H1 (cell line): ENCODE results near the gene ARID1B. TPM values are rescaled to one million over a fixed set of nuclear protein-coding genes. Genes with fewer than 3 reads are reported as not detected.

Experiments used
- CTCF ChIA-PET: fragments of 300-600 bp; sonication (Branson Sonifier 250); formaldehyde crosslinking; loops from one replicate; lab custom pipeline; 2021; ENCODE audit not compliant: partially characterized antibody; lab: Charles Lee
- POLR2A ChIA-PET: fragments of 300-600 bp; sonication (Branson Sonifier 250); formaldehyde crosslinking; loops from one replicate; lab custom pipeline; 2021; ENCODE audit warnings: inconsistent platforms; ENCODE audit not compliant: partially characterized antibody; lab: Charles Lee
- DNase-seq, 2 experiments: peaks; one replicate each; pipeline versions ENCODE4 v3.0.0 to v3.0.0-alpha.2; 2010 to 2022; ENCODE audit warnings: low spot score in 2 of 2, low read depth in 1 of 2, mixed read lengths in 1 of 2
- FAIRE-seq: peaks from 2 replicates; lab custom pipeline; 2011; peaks lifted over from hg19 to GRCh38; lab: Jason Lieb, UNC
- H2AFZ ChIP-seq: 2 replicates; pipeline ENCODE4 v1.8.1; 2012; ENCODE audit warnings: low read length, inconsistent platforms
- H2AK5ac ChIP-seq: 2 replicates; pipeline ENCODE4 v1.6.1; 2013; ENCODE audit warnings: low read depth, low read length
- H2BK120ac ChIP-seq: replicated peaks from 2 replicates; pipeline ENCODE3; 2013; ENCODE audit warnings: low read depth, low read length, inconsistent platforms
- H2BK12ac ChIP-seq: 2 replicates; pipeline ENCODE4 v1.6.1; 2013; ENCODE audit warnings: low read depth, low read length
- H2BK15ac ChIP-seq: 2 replicates; pipeline ENCODE4 v1.6.1; 2013; ENCODE audit warnings: low read length
- H2BK20ac ChIP-seq: 2 replicates; pipeline ENCODE4 v1.6.1; 2013; ENCODE audit warnings: low read length
- H2BK5ac ChIP-seq: 2 replicates; pipeline ENCODE4 v1.6.1; 2013; ENCODE audit warnings: low read depth, low read length
- H3K14ac ChIP-seq: 2 replicates; pipeline ENCODE4 v1.6.1; 2013; ENCODE audit warnings: inconsistent platforms; ENCODE audit not compliant: insufficient read length
- H3K18ac ChIP-seq: 2 replicates; pipeline ENCODE4 v1.6.1; 2013; ENCODE audit warnings: low read length; ENCODE audit errors: extremely low read depth
- H3K23ac ChIP-seq: 2 replicates; pipeline ENCODE4 v1.6.1; 2013; ENCODE audit warnings: inconsistent platforms; ENCODE audit not compliant: insufficient read length
- H3K23me2 ChIP-seq: 2 replicates; pipeline ENCODE4 v1.6.1; 2013; ENCODE audit warnings: low read depth, low read length
- H3K27ac ChIP-seq: 2 replicates; pipeline ENCODE4 v1.6.1; 2011; ENCODE audit warnings: low read depth, low read length, inconsistent platforms
- H3K27me3 ChIP-seq, 4 experiments: replicated peaks in 1 of 4; 1 replicate in 1 of 4; 2 replicates in 3 of 4; pipeline versions ENCODE4 v1.6.1 to v1.8.1; 2011 to 2013; ENCODE audit warnings: low read length in 3 of 4, mild to moderate bottlenecking in 3 of 4, inconsistent platforms in 2 of 4, mixed read lengths in 2 of 4, moderate library complexity in 1 of 4; ENCODE audit not compliant: control insufficient read depth in 3 of 4, insufficient read depth in 3 of 4; ENCODE audit errors: extremely low read depth in 1 of 4
- H3K36me3 ChIP-seq, 4 experiments: 2 replicates each; pipeline versions ENCODE4 v1.6.1 to v1.8.1; 2011 to 2013; ENCODE audit warnings: mild to moderate bottlenecking in 4 of 4, low read length in 3 of 4, moderate library complexity in 2 of 4, control low read depth in 1 of 4, inconsistent platforms in 1 of 4; ENCODE audit not compliant: insufficient read depth in 4 of 4, control insufficient read depth in 2 of 4
- H3K4ac ChIP-seq: replicated peaks from 2 replicates; pipeline ENCODE3; 2013; ENCODE audit warnings: low read length, low read depth, mixed read lengths, inconsistent platforms; ENCODE audit not compliant: insufficient read length
- H3K4me1 ChIP-seq, 4 experiments: replicated peaks in 1 of 4; 1 replicate in 1 of 4; 2 replicates in 3 of 4; pipeline versions ENCODE4 v1.6.1 to v1.8.1; 2011 to 2013; ENCODE audit warnings: low read length in 3 of 4, inconsistent platforms in 2 of 4, mixed read lengths in 1 of 4; ENCODE audit not compliant: insufficient read depth in 4 of 4, control insufficient read depth in 3 of 4
- H3K4me2 ChIP-seq, 2 experiments: 2 replicates each; pipeline versions ENCODE4 v1.6.1 to v1.8.1; 2011 to 2013; ENCODE audit warnings: low read depth in 2 of 2, low read length in 2 of 2, control low read depth in 1 of 2, inconsistent platforms in 1 of 2, mild to moderate bottlenecking in 1 of 2; ENCODE audit not compliant: insufficient read depth in 1 of 2
- H3K4me3 ChIP-seq, 4 experiments: fragments of 200-600, 300-600 bp in 1 of 4; sonication (generic), shearing (Covaris generic), sonication (Bioruptor Twin) in 1 of 4; 2 replicates each; pipeline versions ENCODE4 v1.5.1 to v1.8.1; 2011 to 2016; ENCODE audit warnings: low read length in 4 of 4, low read depth in 3 of 4, control low read depth in 2 of 4, inconsistent platforms in 2 of 4, mild to moderate bottlenecking in 2 of 4, mixed read lengths in 1 of 4, moderate library complexity in 1 of 4; ENCODE audit not compliant: insufficient read depth in 2 of 4; ENCODE audit errors: extremely low read depth in 1 of 4
- H3K56ac ChIP-seq: replicated peaks from 2 replicates; pipeline ENCODE3; 2013; ENCODE audit warnings: low read depth, mild to moderate bottlenecking, mixed read lengths, low read length, inconsistent platforms; ENCODE audit not compliant: insufficient read length
- H3K79me1 ChIP-seq: 2 replicates; pipeline ENCODE4 v1.6.1; 2013; ENCODE audit warnings: low read depth, low read length, control low read depth
- H3K79me2 ChIP-seq, 2 experiments: 2 replicates each; pipeline versions ENCODE4 v1.6.1 to v1.8.1; 2012 to 2013; ENCODE audit warnings: low read length in 2 of 2, mild to moderate bottlenecking in 2 of 2, inconsistent platforms in 1 of 2; ENCODE audit not compliant: insufficient read depth in 2 of 2, control insufficient read depth in 1 of 2
- H3K9ac ChIP-seq, 4 experiments: replicated peaks in 1 of 4; 1 replicate in 1 of 4; 2 replicates in 3 of 4; pipeline versions ENCODE4 v1.6.1 to v1.8.1; 2011 to 2013; ENCODE audit warnings: low read depth in 3 of 4, low read length in 3 of 4, control low read depth in 2 of 4, mild to moderate bottlenecking in 2 of 4, moderate library complexity in 2 of 4, inconsistent platforms in 1 of 4; ENCODE audit errors: extremely low read depth in 1 of 4
- H3K9me3 ChIP-seq, 2 experiments: 2 replicates each; pipeline versions ENCODE4 v1.6.1 to v1.8.1; 2012 to 2013; ENCODE audit warnings: mild to moderate bottlenecking in 2 of 2, moderate library complexity in 2 of 2, control low read depth in 1 of 2, inconsistent platforms in 1 of 2, low read depth in 1 of 2, low read length in 1 of 2, mixed read lengths in 1 of 2; ENCODE audit not compliant: insufficient read depth in 2 of 2
- H4K20me1 ChIP-seq, 2 experiments: replicated peaks in 1 of 2; 2 replicates each; pipeline versions ENCODE3 to v1.8.1; 2011 to 2013; ENCODE audit warnings: inconsistent platforms in 2 of 2, low read length in 2 of 2, mild to moderate bottlenecking in 1 of 2; ENCODE audit not compliant: insufficient read depth in 2 of 2, control insufficient read depth in 1 of 2
- H4K5ac ChIP-seq: 2 replicates; pipeline ENCODE4 v1.6.1; 2013; ENCODE audit warnings: low read length, low read depth, mixed read lengths, inconsistent platforms; ENCODE audit not compliant: insufficient read length
- H4K8ac ChIP-seq: 2 replicates; pipeline ENCODE4 v1.8.0; 2013; ENCODE audit warnings: mild to moderate bottlenecking, moderate library complexity, low read length, inconsistent platforms; ENCODE audit not compliant: insufficient read depth; ENCODE audit errors: extremely low read depth
- H4K91ac ChIP-seq: replicated peaks from 2 replicates; pipeline ENCODE3; 2013; ENCODE audit warnings: low read length, mixed read lengths, inconsistent platforms; ENCODE audit not compliant: insufficient read length
- BCL11A ChIP-seq, 2 experiments: IDR thresholded peaks; one replicate each; pipeline ENCODE4 v1.6.1; 2011; ENCODE audit warnings: low read depth in 2 of 2, low read length in 2 of 2, mild to moderate bottlenecking in 2 of 2
- CBX5 ChIP-seq: fragments of 300-800, 300-1000 bp; sonication (generic); IDR thresholded peaks from 2 replicates; pipeline ENCODE4 v1.7.1; 2016; ENCODE audit warnings: antibody characterized with exemption, low read length, low read depth
- CREB1 ChIP-seq: IDR thresholded peaks from 2 replicates; pipeline ENCODE4 v1.6.1; 2012; ENCODE audit warnings: inconsistent platforms
- EZH2 ChIP-seq: fragments of 200-600 bp; sonication (generic); IDR thresholded peaks from 2 replicates; pipeline ENCODE4 v1.7.1; 2012; ENCODE audit warnings: low read depth, mild to moderate bottlenecking, moderate library complexity, low read length, inconsistent platforms; ENCODE audit not compliant: severe bottlenecking
- GABPA ChIP-seq: IDR thresholded peaks from 2 replicates; pipeline ENCODE4 v1.6.1; 2011; ENCODE audit warnings: mild to moderate bottlenecking, low read length, moderate library complexity, borderline replicate concordance; ENCODE audit not compliant: insufficient read depth
- NANOG ChIP-seq: IDR thresholded peaks from 2 replicates; pipeline ENCODE4 v1.6.1; 2011; ENCODE audit warnings: low read length, low read depth, mild to moderate bottlenecking, inconsistent platforms; ENCODE audit not compliant: insufficient read depth, poor library complexity, severe bottlenecking
- RAD21 ChIP-seq, 2 experiments: IDR thresholded peaks in 1 of 2; conservative IDR thresholded peaks in 1 of 2; 2 replicates each; pipeline ENCODE4 v1.6.1; 2011; ENCODE audit warnings: low read depth in 2 of 2, low read length in 2 of 2, improper control_type of control experiment in 1 of 2, inconsistent platforms in 1 of 2, mild to moderate bottlenecking in 1 of 2, moderate library complexity in 1 of 2
- RNF2 ChIP-seq: fragments of 200-900, 300-1000 bp; sonication (generic); IDR thresholded peaks from 2 replicates; pipeline ENCODE4 v1.7.1; 2016; ENCODE audit warnings: borderline replicate concordance, low read depth, mild to moderate bottlenecking, antibody characterized with exemption, low read length; ENCODE audit not compliant: poor library complexity, severe bottlenecking; ENCODE audit errors: missing control alignments
- WGBS, 2 experiments: shearing (Covaris generic) in 1 of 2; methylation state at CpG; one replicate each; pipeline versions ENCODE4 v1.1.6 to v1.1.7; 2013 to 2015; ENCODE audit warnings: low lambda C conversion rate in 2 of 2, mixed read lengths in 2 of 2, inconsistent platforms in 1 of 2, low coverage in 1 of 2, missing lambda C conversion rate in 1 of 2; ENCODE audit not compliant: insufficient replicate concordance in 2 of 2, insufficient coverage in 1 of 2, insufficient read length in 1 of 2; ENCODE audit errors: extremely low coverage in 1 of 2, missing lambda C conversion rate in 1 of 2; 5-methylcytosine and 5-hydroxymethylcytosine counted together
- polyA plus RNA-seq, 7 experiments: library from polyadenylated mRNA; depleted of rRNA in 3 of 7; stranded (reverse) in 5 of 7; unstranded in 2 of 7; fragments of >200 nt in 5 of 7; fragments of 200-250 nt in 2 of 7; gene quantifications; 1 replicate in 5 of 7; 2 replicates in 1 of 7; 4 replicates in 1 of 7; pipeline versions ENCODE4 v1.2.1 to v1.2.3, GENCODE V29; 2011 to 2013; ENCODE audit warnings: missing spikeins in 2 of 7, mixed read lengths in 2 of 7
- total RNA-seq: library from RNA; stranded (reverse); fragmentation: NEBNext Ultra II Directional; extraction: Animal tissue kit (Norgen Biotek cat#: 25700); gene quantifications from 2 replicates; pipeline ENCODE4 v1.2.1, GENCODE V29; 2021
- TF ChIP-seq, protein P1 (sequence below): IDR thresholded peaks from 2 replicates; pipeline ENCODE4 v1.6.1; 2012; ENCODE audit warnings: inconsistent platforms
- TF ChIP-seq, protein P2 (sequence below): IDR thresholded peaks from 2 replicates; pipeline ENCODE4 v1.6.1; 2012; ENCODE audit warnings: low read length, inconsistent platforms

ARID1B gene
- total and polyA plus RNA-seq, 2 of the 8 experiments (the other 6 are each of a cell fraction or from before 2014, with no cell fraction given), result 24.3 to 70.3 TPM

DNA sequence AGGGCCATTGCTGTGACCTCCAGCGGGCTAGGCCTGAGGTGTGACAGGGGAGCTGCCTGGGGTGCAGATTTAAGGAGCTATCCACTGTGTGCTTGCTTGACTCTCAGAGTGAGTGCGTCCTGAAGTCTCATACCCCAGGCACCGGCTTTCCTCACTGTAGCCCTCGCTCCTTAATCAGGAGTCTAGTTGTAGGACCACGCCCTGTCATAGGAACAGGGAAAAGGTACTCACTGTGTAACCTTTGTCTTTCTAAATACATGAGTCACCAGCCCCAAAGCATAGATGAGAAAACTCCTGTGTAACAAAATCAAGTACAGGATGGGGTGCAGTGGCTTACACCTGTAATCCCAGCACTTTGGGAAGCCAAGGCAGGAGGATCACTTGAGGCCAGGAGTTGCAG is 404.5 kb downstream of the ARID1B start:
- H3K4me3 ChIP-seq, result no peak overlapping the region
- no peaks in the 10 kb centered on the region for H3K23me2 ChIP-seq
- H2AFZ ChIP-seq, result no peak overlapping the region
- H3K9me3 ChIP-seq, result no peaks in the 10 kb centered on the region
- no peak overlapping the region for H2BK120ac ChIP-seq
- no peak overlapping the region for H3K56ac ChIP-seq
- no peak overlapping the region for H2BK5ac ChIP-seq
- H3K18ac ChIP-seq, result no peak overlapping the region
- no peaks in the 10 kb centered on the region for H3K79me1 ChIP-seq
- CTCF ChIA-PET, result interaction anchor here (0.5 to 11.3 kb wide), 5 partner anchors 22 to 485 kb away, joined by 3 to 128 read pairs (median 3); no protein-coding TSS in a partner anchor
- H3K27me3 ChIP-seq, result no peaks in the 10 kb centered on the region
- POLR2A ChIA-PET, result no interaction called here
- no peak overlapping the region for H2AK5ac ChIP-seq
- H4K5ac ChIP-seq, result no peak overlapping the region
- peaks cover 0 to 2% of the 10 kb centered on the region in 2 experiments for H4K20me1 ChIP-seq
- no peak overlapping the region for H2BK20ac ChIP-seq
- H3K4me1 ChIP-seq, result no peaks in the 10 kb centered on the region
- FAIRE-seq (no peak), DNase-seq (no peak)
- H3K23ac ChIP-seq, result no peak overlapping the region
- H3K27ac ChIP-seq, result no peak overlapping the region
- H2BK12ac ChIP-seq, result no peak overlapping the region
- no peak overlapping the region for H4K8ac ChIP-seq
- no peak overlapping the region for H3K4ac ChIP-seq
- no peaks in the 10 kb centered on the region for H3K79me2 ChIP-seq
- H3K9ac ChIP-seq, result no peak overlapping the region
- whole genome bisulfite sequencing, 2 experiments, result 92% methylated on average over 5 of the region's 5 CpGs; no CpG with 5 or more reads in 1 of the 2 experiments
- H2BK15ac ChIP-seq, result no peak overlapping the region
- H3K36me3 ChIP-seq, result peaks cover 3 to 17% (median 9%) of the 10 kb centered on the region in 4 experiments; a peak in 6 of 8 replicates
- no peak overlapping the region for H4K91ac ChIP-seq
- H3K4me2 ChIP-seq, result no peak overlapping the region
- no peak overlapping the region for H3K14ac ChIP-seq
- TF ChIP-seq NANOG, result no peak
- TF ChIP-seq EZH2, result no peak
- no peak for TF ChIP-seq BCL11A (IDR thresholded peaks at IDR 0.05; ENCODE audit: low read depth in 2 of 2, low read length in 2 of 2)
- no peak for TF ChIP-seq CBX5
- TF ChIP-seq CREB1, result no peak
- TF ChIP-seq, protein P1, sequence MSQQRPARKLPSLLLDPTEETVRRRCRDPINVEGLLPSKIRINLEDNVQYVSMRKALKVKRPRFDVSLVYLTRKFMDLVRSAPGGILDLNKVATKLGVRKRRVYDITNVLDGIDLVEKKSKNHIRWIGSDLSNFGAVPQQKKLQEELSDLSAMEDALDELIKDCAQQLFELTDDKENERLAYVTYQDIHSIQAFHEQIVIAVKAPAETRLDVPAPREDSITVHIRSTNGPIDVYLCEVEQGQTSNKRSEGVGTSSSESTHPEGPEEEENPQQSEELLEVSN, result no peak
- no peak for TF ChIP-seq RAD21 (IDR thresholded peaks at IDR 0.05 in 1 of 2, conservative IDR thresholded peaks at IDR 0.05 in 1 of 2; ENCODE audit: low read depth in 2 of 2, low read length in 2 of 2)
- no peak for TF ChIP-seq GABPA
- TF ChIP-seq RNF2, result no peak
- TF ChIP-seq, protein P2, sequence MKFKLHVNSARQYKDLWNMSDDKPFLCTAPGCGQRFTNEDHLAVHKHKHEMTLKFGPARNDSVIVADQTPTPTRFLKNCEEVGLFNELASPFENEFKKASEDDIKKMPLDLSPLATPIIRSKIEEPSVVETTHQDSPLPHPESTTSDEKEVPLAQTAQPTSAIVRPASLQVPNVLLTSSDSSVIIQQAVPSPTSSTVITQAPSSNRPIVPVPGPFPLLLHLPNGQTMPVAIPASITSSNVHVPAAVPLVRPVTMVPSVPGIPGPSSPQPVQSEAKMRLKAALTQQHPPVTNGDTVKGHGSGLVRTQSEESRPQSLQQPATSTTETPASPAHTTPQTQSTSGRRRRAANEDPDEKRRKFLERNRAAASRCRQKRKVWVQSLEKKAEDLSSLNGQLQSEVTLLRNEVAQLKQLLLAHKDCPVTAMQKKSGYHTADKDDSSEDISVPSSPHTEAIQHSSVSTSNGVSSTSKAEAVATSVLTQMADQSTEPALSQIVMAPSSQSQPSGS, result no peak
